Superior temporal gyrus (tissue), 1 donor: Measurements from ENCODE around the gene CCNY.

Experiments
- DNase-seq: peaks from one replicate; pipeline ENCODE4 v3.0.0-alpha.2; 2016; ENCODE audit errors: extremely low spot score

CCNY gene

DNA sequence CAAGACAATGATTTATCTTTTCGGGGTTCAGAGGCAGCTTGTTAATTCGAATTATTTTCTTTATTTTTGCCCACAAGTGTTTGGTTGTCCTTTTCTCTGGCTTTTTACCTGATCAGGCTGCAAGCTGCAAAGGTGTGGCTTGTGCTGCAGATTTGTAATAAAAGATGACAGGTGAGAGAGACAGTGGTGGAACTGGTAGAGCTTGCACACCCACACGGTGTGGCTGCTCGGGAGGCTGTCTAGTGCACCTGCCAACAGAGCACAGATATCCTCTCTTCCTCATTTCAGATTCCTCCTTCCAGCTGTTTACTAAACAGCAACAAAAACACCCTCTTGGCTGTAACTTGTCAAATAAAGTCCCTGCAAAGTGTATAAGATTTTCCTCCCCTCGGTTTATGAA, 278.0 kb downstream of the CCNY start:
- DNase-seq: no peak
